Measurements from ENCODE around the gene ODAD3. TPM values are rescaled to one million over a fixed set of nuclear protein-coding genes. Genes with fewer than 3 reads are reported as not detected.

The ODAD3 gene
- total RNA-seq = not detected in 2 replicates

DNA sequence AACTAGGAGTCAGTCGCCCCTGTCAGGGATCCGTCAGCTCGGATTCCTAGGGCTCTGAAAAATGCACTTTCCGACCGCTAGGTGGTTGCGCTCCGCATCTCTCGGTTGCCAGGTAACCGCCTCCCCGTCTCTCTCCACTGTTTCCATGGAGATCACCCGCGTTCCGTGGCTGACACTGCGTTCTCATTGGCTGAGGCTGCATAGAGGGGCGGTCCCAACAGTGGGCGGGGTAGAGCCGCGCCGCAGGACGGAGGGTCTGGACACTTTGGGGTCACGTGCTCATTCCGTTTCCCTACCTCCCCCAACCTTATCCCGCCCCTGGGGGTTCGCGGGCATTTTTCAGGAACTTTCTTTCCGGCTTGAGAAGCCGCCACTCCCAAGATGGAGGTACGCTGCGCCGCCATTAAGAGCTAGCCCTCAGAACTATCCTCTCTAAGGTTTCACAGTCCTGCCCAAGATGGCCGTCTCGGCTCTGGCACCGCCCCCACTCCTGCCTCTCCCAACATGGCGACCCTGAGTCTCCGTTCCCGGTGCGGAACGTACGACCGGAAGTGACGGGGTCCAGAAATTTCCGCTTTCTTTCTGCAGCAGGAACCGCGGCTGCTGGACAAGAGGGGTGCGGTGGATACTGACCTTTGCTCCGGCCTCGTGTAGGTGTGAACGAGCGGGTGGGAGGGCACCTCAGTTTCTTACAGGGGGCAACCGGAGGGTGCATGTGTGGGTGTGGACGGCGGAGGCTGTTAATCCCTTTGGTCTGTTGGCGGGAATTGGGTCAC, at the start of gene ODAD3, which contains the start of gene PRKCSH:
Gene ODAD3, minus strand, starts transcription at position 65 of the 776 bp plus-strand sequence. CDS start 105 bp downstream, outside the sequence.
Gene PRKCSH, plus strand, starts transcription at position 579 of the 776 bp plus-strand sequence. CDS start 483 bp downstream, outside the sequence.

DNA sequence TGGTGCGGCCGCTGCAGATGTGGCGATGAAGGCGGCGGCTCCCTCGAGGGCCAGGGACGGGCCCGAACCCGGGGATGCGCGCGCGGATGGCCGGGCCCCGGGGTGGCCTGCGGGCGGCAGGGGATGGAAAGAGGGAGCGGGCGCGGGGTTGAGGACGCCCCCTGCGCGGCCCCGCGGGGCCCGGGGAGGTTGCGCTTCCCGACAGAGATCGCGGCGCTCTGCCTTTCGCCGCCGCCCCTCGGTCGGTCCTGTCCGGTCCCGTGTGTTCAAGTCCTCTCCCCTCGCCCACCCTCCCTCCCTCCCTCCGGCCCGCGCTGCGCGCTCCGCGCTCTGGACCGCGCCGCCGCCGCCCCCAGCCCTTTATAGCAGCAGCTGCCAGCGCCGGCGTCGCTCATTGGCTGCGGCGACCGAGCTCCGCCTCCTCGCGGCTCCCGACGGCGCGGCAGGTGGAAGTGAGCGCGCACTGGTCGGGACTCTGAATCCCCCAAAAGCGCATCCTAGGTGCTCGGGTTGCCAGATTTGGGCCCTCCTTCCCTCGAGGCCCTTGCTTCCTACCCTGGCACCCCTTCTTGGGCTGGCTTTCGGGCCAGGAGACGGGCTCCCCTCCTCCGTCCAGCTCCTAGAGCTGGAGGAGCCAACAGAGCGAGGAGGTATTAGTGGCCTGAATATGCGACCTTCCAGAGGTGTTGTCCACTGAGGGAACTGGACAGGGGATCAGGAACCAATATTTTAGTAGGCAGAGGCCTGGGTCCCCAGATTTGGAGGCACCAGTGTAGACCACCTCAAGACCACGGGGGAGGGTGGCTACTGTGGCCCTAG, 46.0 kb upstream of the ODAD3 start, which contains the start of gene ELAVL3:
Gene ELAVL3, minus strand, starts transcription at position 332 of the 819 bp plus-strand sequence. CDS start 438 bp downstream, outside the sequence.

DNA sequence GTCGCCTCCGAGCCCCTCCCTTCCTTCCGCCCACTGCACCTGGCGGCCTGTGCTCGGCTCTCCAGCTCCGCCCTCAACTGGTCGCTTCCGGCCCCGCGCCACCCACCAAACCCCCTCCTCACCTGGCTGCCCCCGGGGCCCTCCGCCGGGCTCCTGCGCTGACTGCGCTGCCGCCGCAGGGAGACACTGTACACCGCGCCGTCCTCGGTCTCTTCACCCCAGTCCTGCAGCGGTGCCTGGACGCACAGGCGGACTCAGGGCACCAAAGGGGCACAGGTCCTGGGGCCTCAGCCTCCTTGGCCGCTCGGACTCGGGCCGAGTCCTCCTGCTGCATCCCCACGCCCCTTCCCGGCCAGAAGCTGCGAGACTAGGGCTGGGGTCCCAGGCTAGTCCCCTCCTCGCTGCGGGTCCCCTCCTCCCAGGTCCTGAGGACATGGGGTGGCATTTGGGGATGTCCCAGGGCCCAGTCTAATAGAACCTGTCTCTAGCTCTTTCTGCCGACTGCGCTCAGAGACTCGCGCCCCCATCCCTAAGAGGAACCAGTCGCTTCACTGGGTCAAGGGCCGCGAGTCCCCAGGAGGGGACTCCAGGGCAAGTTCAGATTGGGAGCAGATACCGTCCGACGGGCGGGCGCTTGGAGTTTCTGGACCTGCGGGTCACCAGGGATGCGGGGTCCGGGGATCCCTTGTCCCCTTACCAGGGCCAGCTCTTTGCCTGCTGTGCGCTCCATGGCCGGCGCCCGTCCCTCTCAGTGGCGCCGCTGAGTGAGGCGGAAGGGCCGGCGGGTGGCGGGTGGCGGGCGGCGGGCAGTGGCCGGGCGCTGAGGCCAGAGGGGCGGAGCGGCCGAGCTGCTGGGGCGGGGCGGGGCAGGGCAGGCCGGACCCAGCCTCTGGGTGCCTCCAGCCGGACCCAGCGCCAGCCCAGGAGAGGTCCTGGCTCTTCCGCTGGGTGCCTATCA, 16.1 kb downstream of the ODAD3 start, which contains the start of gene RGL3:
Gene RGL3, minus strand, starts transcription at position 766 of the 958 bp plus-strand sequence. Its CDS starts 36 bp downstream, at position 730.

DNA sequence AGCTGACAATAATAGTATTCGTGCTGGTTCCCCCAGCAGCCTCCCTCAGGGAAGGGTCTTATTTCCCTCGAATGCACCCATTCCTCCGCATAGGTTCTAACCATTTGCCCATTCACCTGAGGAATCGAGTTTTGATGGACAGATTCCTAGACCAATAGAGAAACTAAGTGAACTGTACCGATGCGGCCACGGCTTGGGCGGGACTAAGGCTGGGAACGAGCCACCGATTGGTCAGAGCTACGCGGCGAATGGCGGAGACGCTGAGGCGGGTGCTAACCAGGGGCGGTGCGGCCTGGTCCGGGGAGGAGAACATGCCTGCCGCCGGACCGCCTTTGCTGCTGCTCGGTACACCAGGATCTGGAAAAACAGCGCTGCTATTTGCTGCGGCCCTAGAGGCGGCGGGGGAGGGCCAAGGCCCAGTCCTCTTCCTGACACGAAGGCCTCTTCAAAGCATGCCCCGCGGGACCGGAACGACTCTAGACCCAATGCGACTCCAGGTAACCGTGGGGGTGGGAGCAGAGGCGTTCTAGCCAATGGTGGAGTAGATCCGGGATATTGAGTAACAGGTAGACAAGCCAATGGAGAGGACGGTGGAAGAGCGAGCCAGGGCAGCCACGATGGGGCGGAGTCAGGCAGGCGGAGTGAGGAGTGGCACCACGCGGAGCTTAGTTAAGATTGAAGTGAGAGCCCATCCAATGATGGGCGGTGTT, 60.3 kb downstream of the ODAD3 start, which contains the start of gene SWSAP1:
Gene SWSAP1, plus strand, starts transcription at position 234 of the 710 bp plus-strand sequence. Its CDS starts 15 bp downstream, at position 249.

Other genes with a start within 250 kb of the ODAD3 start
- 15.2 and 19.4 TPM in 2 replicates for gene KANK2, start 237.6 kb downstream of the ODAD3 start, total RNA-seq
- not detected in 2 replicates for gene ANGPTL8, start 195.5 kb downstream of the ODAD3 start, total RNA-seq
- 30.8 and 61.5 TPM in 2 replicates for gene DOCK6, start 172.6 kb downstream of the ODAD3 start, total RNA-seq
- not detected in 2 replicates for gene TSPAN16, start 139.0 kb downstream of the ODAD3 start, total RNA-seq
- gene RAB3D, start 95.5 kb downstream of the ODAD3 start, total RNA-seq = 42.8 and 59.5 TPM in 2 replicates
- gene TMEM205, start 88.9 kb downstream of the ODAD3 start, total RNA-seq = 202 and 213 TPM in 2 replicates
- 3.4 and 5.3 TPM in 2 replicates for gene CCDC159, start 88.6 kb downstream of the ODAD3 start, total RNA-seq
- gene PLPPR2, start 79.7 kb downstream of the ODAD3 start, total RNA-seq = 11.5 and 15.8 TPM in 2 replicates
- 2.7 and 3.9 TPM in 2 replicates for gene SWSAP1, start 60.5 kb downstream of the ODAD3 start, total RNA-seq
- 3.4 and 5.0 TPM in 2 replicates for gene EPOR, start 50.8 kb downstream of the ODAD3 start, total RNA-seq
- gene RGL3, start 15.8 kb downstream of the ODAD3 start, total RNA-seq = not detected in 2 replicates
- gene PRKCSH, start 514 bp upstream of the ODAD3 start, total RNA-seq = 157 and 216 TPM in 2 replicates
- gene ELAVL3, start 45.9 kb upstream of the ODAD3 start, total RNA-seq = 0.70 TPM in 1 of 2 replicates, not detected in the other
- 6.7 and 8.4 TPM in 2 replicates for gene ZNF653, start 70.7 kb upstream of the ODAD3 start, total RNA-seq
- gene ECSIT, start 94.0 kb upstream of the ODAD3 start, total RNA-seq = 54.9 and 71.0 TPM in 2 replicates
- gene CNN1, start 103.7 kb upstream of the ODAD3 start, total RNA-seq = not detected in 2 replicates
- 45.7 and 54.3 TPM in 2 replicates for gene ELOF1, start 124.1 kb upstream of the ODAD3 start, total RNA-seq
- 20.6 and 32.1 TPM in 2 replicates for gene ACP5, start 142.5 kb upstream of the ODAD3 start, total RNA-seq
- 7.4 and 8.3 TPM in 2 replicates for gene ZNF627, start 162.4 kb upstream of the ODAD3 start, total RNA-seq